ENCODE results near the gene UVSSA. TPM values are rescaled to one million over a fixed set of nuclear protein-coding genes. Genes with fewer than 3 reads are reported as not detected.

The UVSSA gene
- total and polyA plus RNA-seq, 7 experiments from 2014 or later: 3.2 to 44.1 (median 39.3) TPM

DNA sequence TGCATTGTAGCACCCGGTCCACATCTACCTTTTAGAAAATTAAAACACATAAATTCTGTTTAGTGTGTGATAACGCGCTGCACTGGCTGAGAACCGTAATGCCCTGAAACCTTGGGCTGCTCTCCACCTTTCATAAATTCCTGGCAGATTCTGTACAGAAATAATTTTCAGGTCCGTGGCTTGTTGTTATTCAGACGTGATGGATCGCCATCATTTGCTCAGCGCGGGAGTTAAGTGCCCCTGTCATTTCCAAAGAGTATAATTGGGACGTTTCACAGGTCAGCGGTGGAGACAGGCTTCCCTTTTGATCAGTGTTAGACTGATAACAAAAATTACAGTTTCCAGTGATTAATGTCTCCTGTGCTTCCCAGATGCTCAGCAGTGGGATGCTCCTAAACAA is 16.5 kb downstream of the UVSSA start:
- no peaks in the 10 kb centered on the region for H3K4me1 ChIP-seq (ENCODE audit: control insufficient read depth in 2 of 2, insufficient read depth in 2 of 2, low read length in 2 of 2)
- no peak for ATAC-seq
- Mint-ChIP-seq H3K27me3 (no peaks in the 10 kb centered on the region), H3K4me1 (peaks cover 0 to 3% (median 0%) of the 10 kb centered on the region in 7 donors), H3K9me3 (no peaks in the 10 kb centered on the region), H3K36me3 (peaks cover 0 to 7% (median 3%) of the 10 kb centered on the region in 5 donors), H3K27ac (no peak overlapping the region), H3K4me3 (no peak overlapping the region)
- ChIA-PET POLR2A (no interaction called here), CTCF (no interaction called here)
- no peaks in the 10 kb centered on the region for H3K27me3 ChIP-seq (ENCODE audit: control insufficient read depth in 2 of 2, insufficient read depth in 2 of 2, low read length in 2 of 2)
- peaks cover 0 to 42% (median 3%) of the 10 kb centered on the region in 3 experiments for H3K36me3 ChIP-seq (ENCODE audit: control insufficient read depth in 2 of 3, insufficient read depth in 3 of 3, low read length in 3 of 3)
- H3K9me3 ChIP-seq (ENCODE audit: control insufficient read depth in 2 of 3, low read length in 3 of 3): no peaks in the 10 kb centered on the region
- no peak for DNase-seq
- no peak overlapping the region for H3K4me3 ChIP-seq (ENCODE audit: low read length)
- H3K27ac ChIP-seq (ENCODE audit: low read depth, low read length): no peak overlapping the region
- intact Hi-C loops (cut with micrococcal nuclease): no loop called here

DNA sequence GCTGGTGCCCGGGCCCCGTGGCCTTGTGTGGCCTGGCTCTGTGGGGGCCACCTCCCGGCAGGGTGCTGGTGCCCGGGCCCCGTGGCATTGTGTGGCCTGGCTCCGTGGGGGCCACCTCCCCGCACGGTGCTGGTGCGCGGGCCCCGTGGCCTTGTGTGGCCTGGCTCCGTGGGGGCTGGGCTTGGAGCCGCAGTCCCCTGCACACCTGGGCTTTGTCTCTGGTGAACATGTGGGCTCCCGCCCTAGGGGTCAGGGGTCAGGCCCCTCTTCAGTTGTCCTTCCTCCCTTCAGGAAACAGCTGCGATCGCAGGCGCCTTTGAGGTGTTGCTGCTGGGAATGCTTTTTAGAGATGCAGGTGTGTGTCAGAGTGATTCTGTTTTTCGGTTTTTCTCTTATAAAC is 17.2 kb downstream of the UVSSA start:
- Mint-ChIP-seq H3K9me3 (no peaks in the 10 kb centered on the region), H3K4me3 (no peak overlapping the region), H3K36me3 (peaks cover 0 to 4% (median 0%) of the 10 kb centered on the region in 5 donors), H3K4me1 (peaks cover 0 to 3% (median 0%) of the 10 kb centered on the region in 7 donors), H3K27me3 (no peaks in the 10 kb centered on the region), H3K27ac (no peak overlapping the region)
- H3K27me3 ChIP-seq (ENCODE audit: control insufficient read depth in 2 of 2, insufficient read depth in 2 of 2, low read length in 2 of 2): no peaks in the 10 kb centered on the region
- ChIA-PET CTCF (no interaction called here), POLR2A (no interaction called here)
- ATAC-seq: no peak
- H3K9me3 ChIP-seq (ENCODE audit: control insufficient read depth in 2 of 3, low read length in 3 of 3): no peaks in the 10 kb centered on the region
- H3K4me1 ChIP-seq (ENCODE audit: control insufficient read depth in 2 of 2, insufficient read depth in 2 of 2, low read length in 2 of 2): no peaks in the 10 kb centered on the region
- intact Hi-C loops (cut with micrococcal nuclease): no loop called here
- DNase-seq: no peak
- H3K4me3 ChIP-seq (ENCODE audit: low read length): no peak overlapping the region
- peaks cover 0 to 42% (median 3%) of the 10 kb centered on the region in 3 experiments for H3K36me3 ChIP-seq (ENCODE audit: control insufficient read depth in 2 of 3, insufficient read depth in 3 of 3, low read length in 3 of 3)
- H3K27ac ChIP-seq (ENCODE audit: low read depth, low read length): no peak overlapping the region

DNA sequence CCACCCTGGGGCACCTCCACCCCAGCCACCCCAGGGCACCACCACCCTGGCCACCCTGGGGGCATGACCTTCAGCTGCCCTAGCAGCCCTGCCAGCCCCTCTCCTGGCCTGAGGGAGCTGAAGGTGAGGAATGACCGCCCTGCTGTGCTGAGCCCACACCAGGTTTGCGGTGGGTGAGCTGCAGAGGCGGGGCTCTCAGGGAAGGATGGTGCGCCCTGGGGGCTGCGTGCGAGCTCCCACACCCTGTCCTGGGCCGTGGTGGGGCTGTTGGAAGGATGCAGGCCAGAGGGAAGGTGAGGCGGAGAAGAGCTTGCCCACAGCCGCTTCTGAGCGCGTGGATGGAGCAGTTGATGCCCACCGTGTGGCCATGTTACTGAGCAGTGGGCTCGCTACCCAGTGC is 17.7 kb downstream of the UVSSA start:
- CTCF ChIA-PET: no interaction called here
- H3K4me1 Mint-ChIP-seq: peaks cover 0 to 3% (median 0%) of the 10 kb centered on the region in 7 donors

DNA sequence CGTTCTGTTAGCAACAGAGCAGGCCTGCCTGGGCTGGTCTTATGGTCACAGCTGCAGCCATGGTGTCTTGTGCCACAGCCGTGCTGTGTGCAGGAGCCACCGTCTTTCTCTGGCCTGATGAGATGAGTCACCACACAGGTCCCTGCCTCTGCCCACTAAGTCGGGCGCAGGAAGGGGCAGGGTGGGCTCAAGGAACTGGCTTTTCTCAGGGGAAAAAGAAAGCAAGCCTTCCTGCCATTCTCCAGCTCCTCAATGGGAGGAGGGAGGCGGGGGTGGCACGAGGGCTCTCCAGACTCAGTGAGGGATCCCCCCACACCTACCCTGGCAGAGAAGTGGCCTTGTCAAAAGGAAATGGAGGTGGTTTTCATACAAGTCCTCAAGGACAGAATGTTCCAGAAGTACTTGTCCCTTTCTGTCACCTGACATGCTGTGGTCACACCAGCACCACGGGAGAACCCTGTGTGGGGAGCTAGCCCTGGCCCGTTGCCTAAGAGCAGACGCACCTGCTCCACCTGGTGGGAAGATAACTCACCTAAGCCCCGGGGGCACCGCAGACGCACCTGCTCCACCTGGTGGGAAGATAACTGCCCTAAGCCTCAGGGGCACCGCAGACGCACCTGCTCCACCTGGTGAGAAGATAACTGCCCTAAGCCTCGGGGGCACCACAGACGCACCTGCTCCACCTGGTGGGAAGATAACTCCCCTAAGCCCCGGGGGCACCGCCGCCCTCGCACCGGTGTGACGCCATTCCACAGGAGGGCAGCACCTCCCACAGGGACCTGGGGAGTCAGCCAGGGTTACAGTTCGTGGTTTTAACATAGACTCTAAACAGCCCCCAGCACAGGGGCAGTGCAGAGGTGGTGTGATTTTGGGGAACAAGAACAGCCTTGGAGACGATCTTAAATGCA is 18.5 kb downstream of the UVSSA start:
- Histone ChIP-seq H3K27ac (ENCODE audit: low read depth, low read length) (no peak overlapping the region), H3K4me1 (ENCODE audit: control insufficient read depth in 2 of 2, insufficient read depth in 2 of 2, low read length in 2 of 2) (no peaks in the 10 kb centered on the region), H3K27me3 (ENCODE audit: control insufficient read depth in 2 of 2, insufficient read depth in 2 of 2, low read length in 2 of 2) (no peaks in the 10 kb centered on the region), H3K9me3 (ENCODE audit: control insufficient read depth in 2 of 3, low read length in 3 of 3) (no peaks in the 10 kb centered on the region), H3K36me3 (ENCODE audit: control insufficient read depth in 2 of 3, insufficient read depth in 3 of 3, low read length in 3 of 3) (peaks cover 0 to 36% (median 3%) of the 10 kb centered on the region in 3 experiments), H3K4me3 (ENCODE audit: low read length) (no peak overlapping the region)
- H3K36me3 Mint-ChIP-seq: peaks cover 0 to 11% (median 0%) of the 10 kb centered on the region in 5 donors
- no peak for DNase-seq
- no peak for ATAC-seq
- peaks cover 0 to 3% (median 0%) of the 10 kb centered on the region in 7 donors for H3K4me1 Mint-ChIP-seq
- ChIA-PET POLR2A (no interaction called here), CTCF (no interaction called here)
- no peaks in the 10 kb centered on the region for H3K9me3 Mint-ChIP-seq
- H3K27ac Mint-ChIP-seq: no peak overlapping the region
- no peak overlapping the region for H3K4me3 Mint-ChIP-seq
- H3K27me3 Mint-ChIP-seq: no peaks in the 10 kb centered on the region
- intact Hi-C loops (cut with micrococcal nuclease): no loop called here

More for the DNA sequence above, 17.7 kb downstream of the UVSSA start:
- no peaks in the 10 kb centered on the region for H3K27me3 Mint-ChIP-seq
- no peaks in the 10 kb centered on the region for H3K9me3 Mint-ChIP-seq
- Histone ChIP-seq H3K4me3 (ENCODE audit: low read length) (no peak overlapping the region), H3K27ac (ENCODE audit: low read depth, low read length) (no peak overlapping the region), H3K9me3 (ENCODE audit: control insufficient read depth in 2 of 3, low read length in 3 of 3) (no peaks in the 10 kb centered on the region), H3K27me3 (ENCODE audit: control insufficient read depth in 2 of 2, insufficient read depth in 2 of 2, low read length in 2 of 2) (no peaks in the 10 kb centered on the region), H3K4me1 (ENCODE audit: control insufficient read depth in 2 of 2, insufficient read depth in 2 of 2, low read length in 2 of 2) (no peaks in the 10 kb centered on the region), H3K36me3 (ENCODE audit: control insufficient read depth in 2 of 3, insufficient read depth in 3 of 3, low read length in 3 of 3) (peaks cover 0 to 39% (median 3%) of the 10 kb centered on the region in 3 experiments)
- intact Hi-C loops (cut with micrococcal nuclease): no loop called here
- no peak overlapping the region for H3K27ac Mint-ChIP-seq
- no peak overlapping the region for H3K4me3 Mint-ChIP-seq
- DNase-seq (no peak), ATAC-seq (no peak)
- POLR2A ChIA-PET: no interaction called here
- H3K36me3 Mint-ChIP-seq: peaks cover 0 to 6% (median 0%) of the 10 kb centered on the region in 5 donors

DNA sequence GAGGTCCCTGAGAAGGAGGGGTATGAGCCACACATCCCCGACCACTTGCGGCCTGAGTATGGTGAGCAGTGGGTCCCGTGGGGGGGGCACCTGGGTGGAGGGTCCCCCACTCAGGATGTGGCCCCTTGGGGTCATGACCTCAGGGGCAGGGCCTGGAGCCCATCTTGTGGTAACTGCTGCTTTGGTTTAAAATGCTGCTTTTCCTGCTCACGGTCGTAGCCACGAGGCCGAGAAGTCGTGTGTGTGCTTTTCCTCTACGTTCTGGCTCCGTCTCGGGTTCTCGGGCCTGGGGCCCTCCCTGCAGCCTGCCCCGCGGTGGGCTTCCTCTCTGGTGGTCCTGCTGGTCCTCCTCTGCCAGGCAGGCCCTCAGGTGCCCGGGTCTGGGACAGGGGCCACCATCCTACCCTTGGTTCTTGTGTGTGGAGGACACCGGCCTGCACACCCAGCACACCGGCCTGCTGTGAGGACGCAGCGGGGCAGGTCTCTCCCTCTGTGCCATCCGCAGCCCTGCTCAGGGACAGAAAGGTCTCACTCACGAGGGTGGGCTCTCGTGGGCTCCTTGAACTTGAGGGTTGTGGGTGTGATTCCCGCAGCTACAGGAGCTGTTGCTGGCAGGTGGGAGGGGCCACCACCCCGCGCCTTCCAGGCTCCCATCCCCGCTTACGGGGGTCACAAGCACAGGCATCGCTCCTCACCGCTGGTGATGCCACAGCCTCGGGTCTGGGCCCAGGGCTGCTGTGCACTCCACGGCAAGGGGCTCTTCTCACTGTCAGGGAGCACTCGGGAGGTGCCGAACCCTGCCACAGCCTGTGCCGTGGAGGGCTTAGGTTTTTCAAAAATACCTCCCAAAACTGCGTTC is 19.6 kb downstream of the UVSSA start:
- intact Hi-C loops (cut with micrococcal nuclease): no loop called here
- H3K36me3 Mint-ChIP-seq: peaks cover 0 to 20% (median 6%) of the 10 kb centered on the region in 5 donors
- no peaks in the 10 kb centered on the region for H3K9me3 Mint-ChIP-seq
- Histone ChIP-seq H3K4me3 (ENCODE audit: low read length) (no peak overlapping the region), H3K27me3 (ENCODE audit: control insufficient read depth in 2 of 2, insufficient read depth in 2 of 2, low read length in 2 of 2) (no peaks in the 10 kb centered on the region), H3K4me1 (ENCODE audit: control insufficient read depth in 2 of 2, insufficient read depth in 2 of 2, low read length in 2 of 2) (no peaks in the 10 kb centered on the region), H3K36me3 (ENCODE audit: control insufficient read depth in 2 of 3, insufficient read depth in 3 of 3, low read length in 3 of 3) (peaks cover 0 to 36% (median 0%) of the 10 kb centered on the region in 3 experiments), H3K9me3 (ENCODE audit: control insufficient read depth in 2 of 3, low read length in 3 of 3) (no peaks in the 10 kb centered on the region), H3K27ac (ENCODE audit: low read depth, low read length) (no peak overlapping the region)
- peaks cover 0 to 10% (median 0%) of the 10 kb centered on the region in 7 donors for H3K4me1 Mint-ChIP-seq
- H3K27me3 Mint-ChIP-seq: no peaks in the 10 kb centered on the region
- ATAC-seq (no peak), DNase-seq (no peak)
- no peak overlapping the region for H3K4me3 Mint-ChIP-seq
- H3K27ac Mint-ChIP-seq: no peak overlapping the region
- ChIA-PET POLR2A (no interaction called here), CTCF (no interaction called here)

DNA sequence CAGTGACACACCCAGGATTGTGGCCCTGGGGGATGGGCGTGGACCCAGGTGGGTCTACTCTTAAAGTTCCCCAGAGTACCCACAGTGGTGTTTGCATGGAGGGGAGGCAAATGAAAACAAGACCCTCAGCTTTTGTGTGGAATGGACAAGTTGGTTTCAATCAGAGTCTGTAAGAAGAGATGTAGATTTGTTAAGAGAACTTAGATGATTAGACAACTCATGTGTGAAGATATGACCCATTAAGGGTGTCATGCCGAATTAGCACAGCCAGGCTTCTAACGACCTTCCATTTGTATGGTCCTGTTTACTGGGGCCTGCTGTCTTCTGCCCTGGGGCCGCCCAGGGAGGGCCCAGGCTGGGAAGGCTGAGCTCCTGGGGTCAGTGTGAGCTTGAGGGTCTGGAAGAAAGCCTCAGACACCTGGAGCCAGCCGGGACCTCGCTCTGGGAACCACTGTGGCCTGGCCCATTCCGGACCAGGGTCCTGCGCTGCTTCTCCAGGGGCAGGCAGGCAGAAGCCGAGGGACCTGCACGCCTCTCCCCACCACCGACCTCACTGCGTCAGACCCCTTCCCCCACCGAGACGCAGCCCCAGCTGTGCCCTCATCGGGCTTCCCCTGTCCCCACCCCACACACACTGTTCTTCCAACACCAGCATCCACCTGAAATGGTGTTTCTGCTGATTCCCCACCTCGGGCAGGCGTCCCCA is 20.4 kb downstream of the UVSSA start:
- Mint-ChIP-seq H3K4me1 (peaks cover 0 to 8% (median 0%) of the 10 kb centered on the region in 7 donors), H3K4me3 (no peak overlapping the region), H3K36me3 (peaks cover 0 to 27% (median 13%) of the 10 kb centered on the region in 5 donors), H3K27ac (no peak overlapping the region), H3K9me3 (peaks cover 0 to 2% (median 0%) of the 10 kb centered on the region in 11 donors), H3K27me3 (no peaks in the 10 kb centered on the region)
- Histone ChIP-seq H3K4me1 (ENCODE audit: control insufficient read depth in 2 of 2, insufficient read depth in 2 of 2, low read length in 2 of 2) (no peaks in the 10 kb centered on the region), H3K4me3 (ENCODE audit: low read length) (no peak overlapping the region), H3K27me3 (ENCODE audit: control insufficient read depth in 2 of 2, insufficient read depth in 2 of 2, low read length in 2 of 2) (no peaks in the 10 kb centered on the region), H3K36me3 (ENCODE audit: control insufficient read depth in 2 of 3, insufficient read depth in 3 of 3, low read length in 3 of 3) (peaks cover 0 to 44% (median 0%) of the 10 kb centered on the region in 3 experiments), H3K9me3 (ENCODE audit: control insufficient read depth in 2 of 3, low read length in 3 of 3) (no peaks in the 10 kb centered on the region), H3K27ac (ENCODE audit: low read depth, low read length) (no peak overlapping the region)
- intact Hi-C loops (cut with micrococcal nuclease): no loop called here
- ChIA-PET CTCF (no interaction called here), POLR2A (no interaction called here)
- no peak for DNase-seq
- ATAC-seq: no peak
